A549 (cell line): ENCODE results near the gene HERC2. TPM values are rescaled to one million over a fixed set of nuclear protein-coding genes. Genes with fewer than 3 reads are reported as not detected.
"Not testable (repeated sequence)": the region's sequence is repeated elsewhere in the genome, so short reads cannot be mapped to it uniquely, and the experiment has no call there.

Source experiments
- ATAC-seq, 2 experiments: fragments of 200-7000 bp in 1 of 2; fragments of >200 bp in 1 of 2; cut with Nextera tagmentation in 1 of 2; cut with Tn5 transposase in 1 of 2; 3 replicates each; pipeline versions ENCODE4 v1.8.0 to v1.9.1; 2018 to 2020; ENCODE audit warnings: mild to moderate bottlenecking in 1 of 2, moderate library complexity in 1 of 2
- CTCF ChIA-PET: fragments of 300-600 bp; sonication (Branson Sonifier 250); formaldehyde crosslinking; extraction: SDS; loops from one replicate; lab custom pipeline; 2021; ENCODE audit warnings: antibody characterized with exemption, inconsistent platforms; lab: Yijun Ruan, JAX
- POLR2A ChIA-PET: fragments of 350-600 bp; formaldehyde crosslinking; extraction: SDS; loops from one replicate; lab custom pipeline; 2021; ENCODE audit warnings: antibody characterized with exemption, inconsistent platforms; lab: Yijun Ruan, JAX
- DNase-seq, 2 experiments: peaks; one replicate each; pipeline versions ENCODE4 v3.0.0 to v3.0.0-alpha.2; 2011 to 2016; ENCODE audit warnings: low read depth in 1 of 2, low spot score in 1 of 2
- FAIRE-seq: peaks from 2 replicates; lab custom pipeline; 2011; peaks lifted over from hg19 to GRCh38; lab: Jason Lieb, UNC
- H3K27ac ChIP-seq, 2 experiments: fragments of >200 bp; sonication (Bioruptor Twin); formaldehyde crosslinking; 3 replicates each; pipeline ENCODE4 v1.5.1; 2016 to 2017
- H3K4me1 ChIP-seq: fragments of >200 bp; sonication (Bioruptor Twin); formaldehyde crosslinking; 3 replicates; pipeline ENCODE4 v1.6.1; 2016
- H3K4me2 ChIP-seq: fragments of >200 bp; sonication (Bioruptor Twin); formaldehyde crosslinking; 3 replicates; pipeline ENCODE4 v1.6.1; 2016
- H3K4me3 ChIP-seq: fragments of >200 bp; sonication (Bioruptor Twin); formaldehyde crosslinking; 3 replicates; pipeline ENCODE4 v1.5.1; 2016
- H3K9me3 ChIP-seq: fragments of >200 bp; sonication (Bioruptor Twin); formaldehyde crosslinking; 3 replicates; pipeline ENCODE4 v1.6.1; 2016
- EHF ChIP-seq: fragments of 250-450 bp; sonication (Bioruptor Pico); IDR thresholded peaks from 2 replicates; pipeline ENCODE4 v1.5.0; 2020; ENCODE audit warnings: mild to moderate bottlenecking
- HOXB5 ChIP-seq: fragments of 250-450 bp; sonication (Bioruptor Pico); IDR thresholded peaks from 2 replicates; pipeline ENCODE4 v1.5.0; 2020; ENCODE audit warnings: mild to moderate bottlenecking, moderate library complexity
- JUN ChIP-seq, 2 experiments: fragments of >200 bp; sonication (Bioruptor Twin); formaldehyde crosslinking; IDR thresholded peaks; 2 replicates in 1 of 2; 3 replicates in 1 of 2; pipeline ENCODE4 v1.6.1; 2016 to 2017
- NFE2L2 ChIP-seq: fragments of 150-350 bp; conservative IDR thresholded peaks from 2 replicates; pipeline ENCODE4 v1.6.1; 2014; ENCODE audit warnings: low read length
- NR3C1 ChIP-seq: fragments of >200 bp; sonication (Bioruptor Twin); formaldehyde crosslinking; IDR thresholded peaks from 3 replicates; pipeline ENCODE4 v1.6.1; 2017
- POLR2AphosphoS2 ChIP-seq: conservative IDR thresholded peaks from 2 replicates; pipeline ENCODE4 v1.6.1; 2012; ENCODE audit warnings: low read length, improper control_type of control experiment, inconsistent platforms
- RAD21 ChIP-seq, 2 experiments: fragments of >200 bp in 1 of 2; sonication (Bioruptor Twin) in 1 of 2; formaldehyde crosslinking in 1 of 2; IDR thresholded peaks in 1 of 2; conservative IDR thresholded peaks in 1 of 2; 2 replicates in 1 of 2; 3 replicates in 1 of 2; pipeline ENCODE4 v1.6.1; 2012 to 2018; ENCODE audit warnings: inconsistent platforms in 1 of 2
- ZSCAN20 ChIP-seq: fragments of 250-450 bp; sonication (Bioruptor Pico); IDR thresholded peaks from 2 replicates; pipeline ENCODE4 v1.8.0; 2022; ENCODE audit warnings: mild to moderate bottlenecking, moderate library complexity
- WGBS: methylation state at CpG from one replicate; pipeline ENCODE4 v1.1.6; 2017; ENCODE audit errors: missing lambda C conversion rate; 5-methylcytosine and 5-hydroxymethylcytosine counted together
- polyA plus RNA-seq, 4 experiments: library from polyadenylated mRNA; depleted of rRNA in 3 of 4; stranded (reverse); fragments of >200 nt; fragmentation: RNase III in 1 of 4; extraction: RNeasy Plus Mini Kit Qiagen cat#74134 plus additional on column Dnase treatment in 1 of 4; gene quantifications; 2 replicates in 3 of 4; 3 replicates in 1 of 4; pipeline ENCODE4 v1.2.3, GENCODE V29; 2011 to 2017
- TF ChIP-seq, protein P1 (sequence below): fragments of >200 bp; sonication (Bioruptor Twin); formaldehyde crosslinking; IDR thresholded peaks from 3 replicates; pipeline ENCODE4 v1.5.1; 2016
- TF ChIP-seq, protein P2 (sequence below): fragments of 200-600 bp; sonication (generic); IDR thresholded peaks from 2 replicates; pipeline ENCODE4 v1.6.1; 2016; ENCODE audit warnings: antibody characterized with exemption, mild to moderate bottlenecking, moderate library complexity

HERC2 gene
- polyA plus RNA-seq, 2 of the 4 experiments (the other 2 are of a cell fraction): 31.4 to 32.8 TPM

DNA sequence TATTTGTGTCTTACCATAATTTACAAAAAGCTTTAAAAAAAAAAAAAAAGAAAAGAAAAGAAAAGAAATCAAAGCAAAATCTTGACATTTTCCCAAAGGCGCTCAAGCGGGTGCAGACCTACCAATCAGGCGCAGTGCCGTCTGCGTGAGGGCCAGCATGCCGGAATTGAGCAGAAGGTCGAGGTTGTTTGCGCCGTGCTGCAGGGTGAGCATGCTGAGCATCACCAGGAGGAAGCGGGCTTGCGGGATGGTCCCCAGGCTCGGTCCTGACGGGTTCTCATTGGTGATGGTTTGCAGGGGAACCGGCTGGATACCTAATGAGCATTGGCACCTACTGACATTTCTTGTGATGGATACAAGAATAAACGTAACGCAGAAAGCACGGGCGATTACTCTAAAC is 93.9 kb downstream of the HERC2 start:
- 93% methylated on average over 18 of the region's 18 CpGs for WGBS

DNA sequence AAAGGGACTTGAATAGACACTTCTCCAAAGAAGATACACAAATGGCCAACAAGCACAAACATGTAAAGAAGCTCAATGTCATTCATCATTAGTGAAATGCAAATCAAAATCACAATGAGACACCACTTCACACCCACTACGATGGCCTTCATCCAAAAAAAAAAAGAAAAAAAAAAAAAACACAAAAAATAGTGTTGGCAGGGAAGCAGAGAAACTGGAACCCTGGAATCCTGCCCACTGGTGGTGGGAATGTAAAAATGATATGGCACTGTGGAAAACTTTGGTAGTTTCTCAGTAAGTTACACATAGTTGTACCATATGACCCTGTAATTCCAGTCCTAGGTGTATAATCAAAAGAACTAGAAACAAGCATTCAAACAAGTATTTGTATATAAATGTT is 94.7 kb downstream of the HERC2 start:
- FAIRE-seq, H3K4me3 ChIP-seq, H3K4me1 ChIP-seq, CTCF ChIA-PET, H3K27ac ChIP-seq, H3K4me2 ChIP-seq, POLR2A ChIA-PET, H3K9me3 ChIP-seq, ATAC-seq: not testable (repeated sequence)
- TF ChIP-seq, protein P1, sequence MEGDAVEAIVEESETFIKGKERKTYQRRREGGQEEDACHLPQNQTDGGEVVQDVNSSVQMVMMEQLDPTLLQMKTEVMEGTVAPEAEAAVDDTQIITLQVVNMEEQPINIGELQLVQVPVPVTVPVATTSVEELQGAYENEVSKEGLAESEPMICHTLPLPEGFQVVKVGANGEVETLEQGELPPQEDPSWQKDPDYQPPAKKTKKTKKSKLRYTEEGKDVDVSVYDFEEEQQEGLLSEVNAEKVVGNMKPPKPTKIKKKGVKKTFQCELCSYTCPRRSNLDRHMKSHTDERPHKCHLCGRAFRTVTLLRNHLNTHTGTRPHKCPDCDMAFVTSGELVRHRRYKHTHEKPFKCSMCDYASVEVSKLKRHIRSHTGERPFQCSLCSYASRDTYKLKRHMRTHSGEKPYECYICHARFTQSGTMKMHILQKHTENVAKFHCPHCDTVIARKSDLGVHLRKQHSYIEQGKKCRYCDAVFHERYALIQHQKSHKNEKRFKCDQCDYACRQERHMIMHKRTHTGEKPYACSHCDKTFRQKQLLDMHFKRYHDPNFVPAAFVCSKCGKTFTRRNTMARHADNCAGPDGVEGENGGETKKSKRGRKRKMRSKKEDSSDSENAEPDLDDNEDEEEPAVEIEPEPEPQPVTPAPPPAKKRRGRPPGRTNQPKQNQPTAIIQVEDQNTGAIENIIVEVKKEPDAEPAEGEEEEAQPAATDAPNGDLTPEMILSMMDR: peak; percentile 48
- peak in 1 of 2 experiments; percentile 21 for DNase-seq
- WGBS: 44% methylated on average over 1 of the region's 1 CpG

More for the DNA sequence above, 93.9 kb downstream of the HERC2 start:
- ATAC-seq: no peak
- no peak for TF ChIP-seq NFE2L2
- TF ChIP-seq, protein P2, sequence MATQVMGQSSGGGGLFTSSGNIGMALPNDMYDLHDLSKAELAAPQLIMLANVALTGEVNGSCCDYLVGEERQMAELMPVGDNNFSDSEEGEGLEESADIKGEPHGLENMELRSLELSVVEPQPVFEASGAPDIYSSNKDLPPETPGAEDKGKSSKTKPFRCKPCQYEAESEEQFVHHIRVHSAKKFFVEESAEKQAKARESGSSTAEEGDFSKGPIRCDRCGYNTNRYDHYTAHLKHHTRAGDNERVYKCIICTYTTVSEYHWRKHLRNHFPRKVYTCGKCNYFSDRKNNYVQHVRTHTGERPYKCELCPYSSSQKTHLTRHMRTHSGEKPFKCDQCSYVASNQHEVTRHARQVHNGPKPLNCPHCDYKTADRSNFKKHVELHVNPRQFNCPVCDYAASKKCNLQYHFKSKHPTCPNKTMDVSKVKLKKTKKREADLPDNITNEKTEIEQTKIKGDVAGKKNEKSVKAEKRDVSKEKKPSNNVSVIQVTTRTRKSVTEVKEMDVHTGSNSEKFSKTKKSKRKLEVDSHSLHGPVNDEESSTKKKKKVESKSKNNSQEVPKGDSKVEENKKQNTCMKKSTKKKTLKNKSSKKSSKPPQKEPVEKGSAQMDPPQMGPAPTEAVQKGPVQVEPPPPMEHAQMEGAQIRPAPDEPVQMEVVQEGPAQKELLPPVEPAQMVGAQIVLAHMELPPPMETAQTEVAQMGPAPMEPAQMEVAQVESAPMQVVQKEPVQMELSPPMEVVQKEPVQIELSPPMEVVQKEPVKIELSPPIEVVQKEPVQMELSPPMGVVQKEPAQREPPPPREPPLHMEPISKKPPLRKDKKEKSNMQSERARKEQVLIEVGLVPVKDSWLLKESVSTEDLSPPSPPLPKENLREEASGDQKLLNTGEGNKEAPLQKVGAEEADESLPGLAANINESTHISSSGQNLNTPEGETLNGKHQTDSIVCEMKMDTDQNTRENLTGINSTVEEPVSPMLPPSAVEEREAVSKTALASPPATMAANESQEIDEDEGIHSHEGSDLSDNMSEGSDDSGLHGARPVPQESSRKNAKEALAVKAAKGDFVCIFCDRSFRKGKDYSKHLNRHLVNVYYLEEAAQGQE: no peak
- TF ChIP-seq, all 56 proteins: peak for 0
- no peak overlapping the region for H3K27ac ChIP-seq
- no peaks in the 10 kb centered on the region for H3K4me1 ChIP-seq
- no peaks in the 10 kb centered on the region for H3K9me3 ChIP-seq
- no peak overlapping the region for H3K4me3 ChIP-seq
- FAIRE-seq (no peak), DNase-seq (no peak)
- ChIA-PET CTCF (no interaction called here), POLR2A (no interaction called here)
- H3K4me2 ChIP-seq: no peak overlapping the region

DNA sequence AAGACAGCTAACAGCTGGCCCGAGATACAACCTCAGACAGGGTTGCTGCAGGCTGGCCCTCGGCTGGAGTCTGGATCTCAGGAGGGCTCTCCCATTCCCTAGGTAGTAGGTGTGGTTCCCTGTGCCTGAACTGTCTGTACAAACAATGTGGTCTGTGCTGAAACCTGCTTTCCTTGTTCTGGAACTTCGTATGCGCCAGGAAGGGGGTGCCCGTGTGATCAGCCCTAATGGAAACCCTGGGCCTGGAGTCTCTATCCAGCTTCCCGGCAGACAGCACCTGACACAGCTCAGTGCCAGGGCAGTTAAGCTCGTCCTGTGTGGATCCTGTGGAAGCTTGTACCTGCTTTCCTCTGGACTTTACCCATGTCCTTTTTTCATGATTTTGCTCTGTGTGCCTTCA is 99.4 kb downstream of the HERC2 start:
- DNase-seq, FAIRE-seq, H3K9me3 ChIP-seq, H3K4me2 ChIP-seq, ATAC-seq, H3K4me3 ChIP-seq, H3K27ac ChIP-seq, CTCF ChIA-PET, H3K4me1 ChIP-seq, POLR2A ChIA-PET: not testable (repeated sequence)
- WGBS: 95% methylated on average over 7 of the region's 7 CpGs

DNA sequence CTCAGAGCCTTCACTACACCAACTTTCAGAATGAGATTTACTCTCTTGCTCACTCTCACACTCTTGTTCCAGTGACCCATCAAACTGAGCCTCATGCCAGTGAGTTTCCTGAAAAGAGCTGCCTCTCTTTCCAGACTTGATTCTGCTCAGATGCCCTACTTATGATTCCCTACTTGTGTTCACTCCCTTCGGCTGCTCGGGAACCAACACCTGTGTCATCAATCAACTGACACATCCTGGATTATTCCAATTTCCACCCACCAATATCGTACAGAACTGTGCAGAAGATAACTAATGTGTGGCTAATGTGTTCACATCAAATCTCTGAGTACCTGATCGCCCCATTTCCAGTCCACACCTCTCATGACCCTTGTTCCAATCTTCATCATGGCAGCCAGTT is 100.3 kb downstream of the HERC2 start:
- 84% methylated on average over 3 of the region's 4 CpGs for WGBS
- ATAC-seq, H3K4me3 ChIP-seq, H3K4me2 ChIP-seq, H3K4me1 ChIP-seq, DNase-seq, H3K9me3 ChIP-seq, H3K27ac ChIP-seq, CTCF ChIA-PET, FAIRE-seq, POLR2A ChIA-PET: not testable (repeated sequence)

DNA sequence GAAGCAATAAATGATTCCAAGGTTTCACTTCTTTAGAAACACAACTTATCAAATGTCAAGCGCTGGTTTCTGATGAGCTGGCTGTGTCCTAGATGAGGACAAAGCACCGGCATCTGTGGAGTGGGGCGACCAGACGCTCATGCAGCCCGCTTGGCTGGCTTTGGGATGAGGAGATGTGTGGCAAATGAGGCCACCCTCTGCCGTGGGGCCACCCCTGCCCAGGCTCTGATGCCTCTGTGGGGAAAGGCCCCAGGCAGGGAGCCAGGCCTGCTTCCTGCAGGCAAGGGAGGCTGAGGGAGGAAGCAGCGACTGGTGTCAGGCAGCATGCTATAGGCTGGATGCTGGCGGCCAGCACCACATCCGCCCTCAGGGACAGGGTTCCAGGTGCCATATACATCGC is 102.9 kb downstream of the HERC2 start:
- Histone ChIP-seq H3K4me1 (no peaks in the 10 kb centered on the region), H3K27ac (no peak overlapping the region), H3K9me3 (no peaks in the 10 kb centered on the region), H3K4me3 (no peak overlapping the region), H3K4me2 (no peak overlapping the region)
- no peak for DNase-seq
- 91% methylated on average over 8 of the region's 10 CpGs for WGBS
- no peak for TF ChIP-seq ZSCAN20 (CRISPR knock-in tag)
- TF ChIP-seq EHF (CRISPR knock-in tag): no peak
- no peak for TF ChIP-seq NR3C1
- no peak for TF ChIP-seq POLR2AphosphoS2
- no peak for TF ChIP-seq HOXB5
- TF ChIP-seq JUN (IDR thresholded peaks at IDR 0.05): no peak
- TF ChIP-seq RAD21 (conservative IDR thresholded peaks at IDR 0.05 in 1 of 2, IDR thresholded peaks at IDR 0.05 in 1 of 2): no peak
- ChIA-PET CTCF (interaction anchor here (0.9 kb wide), 1 partner anchor 18 kb away, joined by 3 read pairs; no protein-coding TSS in a partner anchor), POLR2A (no interaction called here)
- FAIRE-seq: no peak
- peak in 1 of 2 experiments; percentile 43; a peak in 2 of 6 replicates for ATAC-seq

DNA sequence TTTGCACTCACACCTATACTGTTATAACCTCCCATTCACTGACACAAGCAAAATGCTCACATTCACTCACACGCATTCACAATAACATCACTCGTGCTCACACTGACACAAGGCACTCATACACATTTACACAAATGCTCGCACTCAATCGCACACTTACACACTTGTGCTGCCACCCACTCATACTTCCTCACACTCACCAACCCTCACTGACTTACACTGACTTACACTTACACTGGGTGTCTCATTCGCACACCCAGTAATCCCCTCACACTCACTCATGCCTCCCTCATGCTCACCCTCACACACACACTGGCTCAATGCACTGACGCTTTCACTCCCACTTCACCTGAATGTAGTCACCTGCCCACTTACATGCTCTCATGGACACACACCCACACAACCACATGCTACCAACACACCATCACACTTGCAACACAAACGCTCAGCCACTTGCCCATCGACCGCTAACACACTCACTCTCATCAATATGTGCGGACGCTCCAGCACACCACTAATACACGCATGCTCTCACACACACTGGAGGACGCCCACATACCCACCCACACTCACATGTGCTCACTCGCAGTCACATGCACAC is 104.9 kb downstream of the HERC2 start:
- POLR2A ChIA-PET, H3K4me2 ChIP-seq, CTCF ChIA-PET, ATAC-seq, DNase-seq, H3K4me1 ChIP-seq, H3K4me3 ChIP-seq, FAIRE-seq, H3K27ac ChIP-seq, H3K9me3 ChIP-seq: not testable (repeated sequence)
- WGBS: 93% methylated on average over 14 of the region's 14 CpGs

DNA sequence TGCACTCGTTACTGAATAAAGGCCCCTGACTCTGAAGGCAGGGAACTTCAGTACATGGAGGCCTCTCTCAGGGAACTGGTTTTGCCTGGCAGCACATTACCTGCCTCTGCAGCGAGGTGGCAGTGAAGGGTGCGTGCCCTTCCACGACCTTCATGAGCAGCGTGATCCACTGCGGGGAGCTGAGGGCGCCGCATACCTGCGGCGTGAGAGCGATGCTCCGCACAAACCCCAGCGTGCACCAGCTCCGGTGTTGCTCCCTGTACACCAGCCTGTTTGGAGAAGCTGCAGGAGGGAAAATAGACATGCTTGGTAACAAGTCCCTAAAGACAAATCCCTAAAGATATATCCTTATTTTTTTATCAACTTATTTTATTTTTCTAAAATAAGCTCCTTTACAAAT is 106.5 kb downstream of the HERC2 start:
- H3K4me2 ChIP-seq, H3K9me3 ChIP-seq, H3K4me1 ChIP-seq, DNase-seq, POLR2A ChIA-PET, H3K4me3 ChIP-seq, H3K27ac ChIP-seq, ATAC-seq, FAIRE-seq: not testable (repeated sequence)
- 86% methylated on average over 13 of the region's 14 CpGs for WGBS
- CTCF ChIA-PET: interaction anchor here (0.7 kb wide), 1 partner anchor 515 kb away, joined by 4 read pairs; no protein-coding TSS in a partner anchor
